Measurements from ENCODE around the gene HAPSTR1.

HAPSTR1 gene

GRCh38 chr16:9122342-9122741 is 30.9 kb downstream of the HAPSTR1 start:
- no peak for DNase-seq (ENCODE audit: low read depth in 1 of 2, low spot score in 1 of 2)

- no peak for DNase-seq (ENCODE audit: low read depth in 1 of 2, low spot score in 1 of 2)
Measured at GRCh38 chr16:9122969-9123368, 31.5 kb downstream of the HAPSTR1 start.

DNA sequence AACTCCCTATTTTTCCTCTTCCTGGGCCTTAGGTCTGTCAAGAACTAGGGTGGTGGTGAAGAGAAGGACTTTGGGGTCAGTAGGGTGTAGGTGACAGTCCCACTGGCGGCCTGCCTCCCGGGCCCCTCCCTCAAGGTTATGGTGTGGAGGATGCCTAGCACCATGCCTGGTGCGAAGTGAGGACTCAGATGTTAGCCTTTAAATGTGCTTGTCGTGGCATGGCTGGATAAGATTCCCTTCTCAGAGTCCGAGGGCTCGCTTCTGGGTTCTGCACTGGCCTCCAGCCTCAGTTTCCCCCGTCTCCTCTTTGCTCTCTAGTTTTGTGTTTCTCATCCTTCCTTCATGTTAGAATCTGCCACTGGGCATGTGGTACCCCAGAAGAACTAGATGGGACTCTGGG is 32.0 kb downstream of the HAPSTR1 start:
- no peak for DNase-seq (ENCODE audit: low read depth in 1 of 2, low spot score in 1 of 2)

GRCh38 chr16:9123871-9124270 is 32.4 kb downstream of the HAPSTR1 start:
- no peak for DNase-seq (ENCODE audit: low read depth in 1 of 2, low spot score in 1 of 2)

DNA sequence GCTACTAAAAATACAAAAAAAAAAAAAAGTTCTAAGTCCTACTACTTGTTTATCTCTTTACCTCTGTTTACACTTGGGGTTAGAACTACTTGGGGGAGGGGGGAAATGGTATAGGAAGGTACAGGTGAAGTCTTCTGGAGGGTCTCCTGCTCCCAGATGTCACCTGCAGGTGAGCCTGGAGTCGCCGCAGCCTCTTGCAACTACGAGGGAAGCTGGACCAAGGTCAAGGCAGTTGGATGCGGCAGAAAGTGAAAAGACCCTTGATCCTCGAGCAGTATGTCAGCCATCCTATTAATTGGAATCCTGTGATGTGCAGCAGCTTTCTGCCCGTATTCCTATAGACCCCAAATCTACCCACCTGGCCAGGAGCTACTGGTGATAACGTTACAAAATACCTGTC is 33.0 kb downstream of the HAPSTR1 start:
- no peak for DNase-seq (ENCODE audit: low read depth in 1 of 2, low spot score in 1 of 2)

- no peak for DNase-seq (ENCODE audit: low read depth in 1 of 2, low spot score in 1 of 2)
Measured at GRCh38 chr16:9124908-9125584, 33.6 kb downstream of the HAPSTR1 start.

DNA sequence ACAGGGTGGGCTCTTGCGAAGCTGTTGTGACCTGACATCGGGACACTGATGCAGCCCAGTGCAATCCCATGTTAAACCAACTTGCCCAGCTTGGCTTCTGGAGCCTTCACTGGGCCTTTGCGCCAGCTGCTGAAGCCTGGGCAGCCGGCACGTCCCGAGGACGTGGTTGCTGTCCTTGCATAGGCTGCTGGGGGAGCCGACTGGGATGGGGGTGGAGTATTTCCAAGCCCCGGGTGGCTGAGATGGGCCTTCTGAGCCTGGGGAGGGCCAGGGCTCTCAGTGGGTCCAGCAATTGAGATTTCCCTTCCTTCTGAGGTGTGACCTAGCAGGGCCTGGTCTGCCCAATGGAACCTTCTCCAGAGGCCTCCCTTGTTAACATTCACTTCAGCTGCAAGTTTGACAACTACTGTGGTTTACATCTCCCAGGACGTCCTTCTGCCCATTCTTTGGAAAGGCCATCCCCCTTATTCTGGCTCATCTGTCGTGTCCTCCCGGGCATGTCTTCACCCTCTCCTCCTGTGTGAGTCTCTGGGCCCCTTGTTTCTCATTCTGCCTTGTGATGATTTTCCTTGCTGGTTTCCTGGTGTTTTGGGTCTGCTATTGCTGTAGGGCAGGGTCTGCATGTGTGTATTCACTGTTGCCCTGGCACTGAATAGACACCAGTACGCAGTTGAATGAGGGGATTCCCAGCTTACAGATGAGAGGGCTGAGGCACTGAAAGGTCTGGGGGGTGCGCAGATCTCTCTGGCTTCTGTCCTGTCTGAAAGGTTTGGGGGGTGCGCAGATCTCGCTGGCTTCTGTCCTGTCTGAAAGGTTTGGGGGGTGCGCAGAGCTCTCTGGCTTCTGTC is 34.4 kb downstream of the HAPSTR1 start:
- no peak for DNase-seq (ENCODE audit: low read depth in 1 of 2, low spot score in 1 of 2)

DNA sequence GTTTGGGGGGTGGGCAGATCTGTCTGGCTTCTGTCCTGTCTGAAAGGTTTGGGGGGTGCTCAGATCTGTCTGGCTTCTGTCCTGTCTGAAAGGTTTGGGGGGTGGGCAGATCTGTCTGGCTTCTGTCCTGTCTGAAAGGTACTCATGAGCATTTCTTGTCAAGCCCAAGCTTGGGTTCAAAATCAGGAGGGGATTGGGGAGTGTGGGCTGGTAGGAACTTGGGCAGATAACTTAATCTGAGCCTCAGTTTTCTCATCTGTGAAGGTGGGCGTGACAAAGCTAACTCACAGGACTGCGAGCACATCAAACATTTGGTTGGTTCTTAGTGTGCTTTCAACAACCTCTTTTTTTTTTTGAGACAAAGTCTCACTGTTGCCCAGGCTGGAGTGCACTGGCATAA is 35.2 kb downstream of the HAPSTR1 start:
- DNase-seq (ENCODE audit: low read depth in 1 of 2, low spot score in 1 of 2): no peak

GRCh38 chr16:9128346-9129342 is 37.2 kb downstream of the HAPSTR1 start:
- DNase-seq (ENCODE audit: low read depth in 1 of 2, low spot score in 1 of 2): no peak

DNA sequence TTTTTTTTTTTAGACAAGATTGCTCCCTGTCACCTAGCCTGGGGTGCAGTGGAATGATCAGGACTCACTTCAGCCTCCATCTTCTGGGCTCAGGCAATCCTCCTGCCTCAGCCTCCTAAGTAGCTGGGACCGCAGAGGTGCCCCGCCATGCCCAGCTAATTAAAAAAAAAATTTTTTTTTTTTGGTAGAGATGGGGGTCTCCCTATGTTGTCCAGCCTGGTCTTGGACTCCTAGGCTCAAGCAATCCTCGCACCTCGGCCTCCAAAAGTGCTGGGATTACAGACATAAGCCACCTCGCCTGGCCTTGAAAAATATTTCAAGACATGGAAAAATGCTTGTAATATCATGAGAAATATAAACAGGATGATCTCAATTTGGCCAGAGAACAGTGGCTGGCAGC is 42.9 kb downstream of the HAPSTR1 start:
- DNase-seq (ENCODE audit: low read depth in 1 of 2, low spot score in 1 of 2): no peak

- peak; percentile 21 to 44 for DNase-seq (ENCODE audit: low read depth in 1 of 2, low spot score in 1 of 2)
Measured at GRCh38 chr16:9134739-9135138, 43.3 kb downstream of the HAPSTR1 start.

DNA sequence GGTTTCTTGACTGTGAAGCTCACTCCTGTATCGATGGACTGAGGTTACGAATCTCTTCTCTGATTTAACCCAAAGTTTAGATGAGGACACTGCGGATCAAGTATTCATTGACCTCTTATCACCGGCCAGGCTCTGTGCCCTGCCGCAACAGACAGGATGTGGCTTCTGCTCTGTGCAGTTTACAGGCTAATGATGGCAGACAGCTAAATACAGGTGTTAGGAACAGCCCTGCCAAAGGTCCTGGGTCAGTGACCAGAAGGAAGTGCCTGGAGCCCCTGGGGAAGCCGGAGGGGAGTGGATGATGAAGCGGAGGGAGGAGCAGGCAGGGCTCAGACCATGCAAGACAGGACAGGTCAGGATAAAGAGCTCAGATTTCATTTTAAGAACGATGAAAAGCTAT is 44.4 kb downstream of the HAPSTR1 start:
- no peak for DNase-seq (ENCODE audit: low read depth in 1 of 2, low spot score in 1 of 2)

- DNase-seq (ENCODE audit: low read depth in 1 of 2, low spot score in 1 of 2): no peak
Measured at GRCh38 chr16:9136596-9136995, 45.2 kb downstream of the HAPSTR1 start.

- no peak for DNase-seq (ENCODE audit: low read depth in 1 of 2, low spot score in 1 of 2)
Measured at GRCh38 chr16:9138021-9138680, 46.7 kb downstream of the HAPSTR1 start.

GRCh38 chr16:9138731-9139501 is 47.5 kb downstream of the HAPSTR1 start:
- peak; percentile 37 to 42 for DNase-seq (ENCODE audit: low read depth in 1 of 2, low spot score in 1 of 2)

- DNase-seq (ENCODE audit: low read depth in 1 of 2, low spot score in 1 of 2): no peak
Measured at GRCh38 chr16:9139965-9140364, 48.5 kb downstream of the HAPSTR1 start.

All from activated T-helper 1 cell treated with anti-CD3 and anti-CD28 coated beads, Interleukin-2, amount 50 U/mL, for 16 hours (primary cell).